Mesothelial cell of epicardium (in vitro differentiated cells): ENCODE results near the gene TAX1BP1. TPM values are rescaled to one million over a fixed set of nuclear protein-coding genes. Genes with fewer than 3 reads are reported as not detected.

Experiments used
- DNase-seq, 2 experiments: peaks; one replicate each; pipeline ENCODE4 v3.0.0; 2021; ENCODE audit warnings: low spot score in 2 of 2; ENCODE audit not compliant: unreplicated experiment in 2 of 2
- H3K27ac Mint-ChIP-seq: 2 replicates; pipeline ENCODE4 v1.8.0; 2021; ENCODE audit warnings: mixed read lengths
- H3K27me3 Mint-ChIP-seq: 2 replicates; pipeline ENCODE4 v1.8.0; 2021; ENCODE audit warnings: low read depth, mixed read lengths
- H3K36me3 Mint-ChIP-seq: 2 replicates; pipeline ENCODE4 v1.8.0; 2021; ENCODE audit warnings: mixed read lengths
- H3K4me1 Mint-ChIP-seq: 2 replicates; pipeline ENCODE4 v1.8.0; 2021; ENCODE audit warnings: mixed read lengths
- H3K4me3 Mint-ChIP-seq: 2 replicates; pipeline ENCODE4 v1.8.0; 2021; ENCODE audit warnings: mild to moderate bottlenecking, moderate library complexity, mixed read lengths
- H3K9me3 Mint-ChIP-seq: 2 replicates; pipeline ENCODE4 v1.8.0; 2021; ENCODE audit warnings: mixed read lengths
- total RNA-seq: library from RNA; stranded (reverse); gene quantifications from 3 replicates; pipeline ENCODE4 v1.2.1, GENCODE V29; 2021
- TF ChIP-seq, protein P1 (sequence below): fragments of 200-600 bp; sonication (generic); IDR thresholded peaks from one replicate; pipeline ENCODE4 v1.5.0; 2021; ENCODE audit warnings: antibody characterized with exemption; ENCODE audit not compliant: unreplicated experiment

The TAX1BP1 gene
- total RNA-seq, 1 donor from 2014 or later: 89.8 TPM

DNA sequence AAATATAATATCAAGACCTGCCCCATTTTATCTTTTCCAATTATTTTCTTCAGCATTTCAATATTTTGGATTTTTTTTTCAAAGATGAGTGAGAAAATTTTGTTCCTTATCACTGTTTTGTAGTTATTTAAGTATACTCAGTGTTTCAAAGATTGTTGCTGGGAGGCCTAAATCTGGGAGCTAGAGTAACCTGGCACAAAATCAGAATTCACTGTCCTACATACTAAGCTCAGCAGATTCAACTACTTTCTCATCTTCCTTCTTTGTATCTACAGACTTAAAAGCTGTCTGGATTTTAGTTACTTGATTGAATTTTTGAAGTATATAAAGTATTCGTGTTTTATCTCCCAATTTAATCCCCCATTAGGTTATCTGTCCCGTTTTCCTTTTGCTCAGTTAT, 85.9 kb downstream of the TAX1BP1 start:
- H3K36me3 Mint-ChIP-seq: peaks cover 12% of the 10 kb centered on the region
- H3K9me3 Mint-ChIP-seq: no peaks in the 10 kb centered on the region
- TF ChIP-seq, protein P1, sequence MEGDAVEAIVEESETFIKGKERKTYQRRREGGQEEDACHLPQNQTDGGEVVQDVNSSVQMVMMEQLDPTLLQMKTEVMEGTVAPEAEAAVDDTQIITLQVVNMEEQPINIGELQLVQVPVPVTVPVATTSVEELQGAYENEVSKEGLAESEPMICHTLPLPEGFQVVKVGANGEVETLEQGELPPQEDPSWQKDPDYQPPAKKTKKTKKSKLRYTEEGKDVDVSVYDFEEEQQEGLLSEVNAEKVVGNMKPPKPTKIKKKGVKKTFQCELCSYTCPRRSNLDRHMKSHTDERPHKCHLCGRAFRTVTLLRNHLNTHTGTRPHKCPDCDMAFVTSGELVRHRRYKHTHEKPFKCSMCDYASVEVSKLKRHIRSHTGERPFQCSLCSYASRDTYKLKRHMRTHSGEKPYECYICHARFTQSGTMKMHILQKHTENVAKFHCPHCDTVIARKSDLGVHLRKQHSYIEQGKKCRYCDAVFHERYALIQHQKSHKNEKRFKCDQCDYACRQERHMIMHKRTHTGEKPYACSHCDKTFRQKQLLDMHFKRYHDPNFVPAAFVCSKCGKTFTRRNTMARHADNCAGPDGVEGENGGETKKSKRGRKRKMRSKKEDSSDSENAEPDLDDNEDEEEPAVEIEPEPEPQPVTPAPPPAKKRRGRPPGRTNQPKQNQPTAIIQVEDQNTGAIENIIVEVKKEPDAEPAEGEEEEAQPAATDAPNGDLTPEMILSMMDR: no peak

DNA sequence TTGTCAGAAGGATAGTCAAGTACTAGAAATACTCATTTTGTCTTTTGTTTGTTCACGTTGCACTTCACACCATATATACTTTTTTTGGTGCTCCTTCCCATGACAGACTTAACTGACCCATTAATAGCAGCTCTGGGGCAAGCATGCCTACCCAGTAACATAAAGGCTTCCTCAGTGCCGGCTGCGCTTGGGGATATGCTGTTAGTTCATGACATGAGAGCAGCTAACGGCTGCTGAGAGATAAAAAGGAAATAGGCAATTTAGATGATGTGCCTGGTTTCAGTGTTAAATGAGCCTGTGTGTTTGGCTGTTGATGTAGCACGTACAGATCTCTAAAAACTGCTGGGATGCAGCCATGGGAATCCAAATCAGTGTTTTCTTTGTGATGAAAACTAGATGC, 86.4 kb downstream of the TAX1BP1 start:
- TF ChIP-seq, protein P1: no peak
- no peak overlapping the region for H3K27ac Mint-ChIP-seq
- H3K9me3 Mint-ChIP-seq: no peaks in the 10 kb centered on the region
- H3K4me1 Mint-ChIP-seq: peaks cover 7% of the 10 kb centered on the region
- H3K36me3 Mint-ChIP-seq: peaks cover 12% of the 10 kb centered on the region
- no peak for DNase-seq
- H3K27me3 Mint-ChIP-seq: no peaks in the 10 kb centered on the region
- H3K4me3 Mint-ChIP-seq: no peak overlapping the region

More for the DNA sequence above, 85.9 kb downstream of the TAX1BP1 start:
- no peak overlapping the region for H3K4me3 Mint-ChIP-seq
- H3K4me1 Mint-ChIP-seq: peaks cover 7% of the 10 kb centered on the region
- H3K27ac Mint-ChIP-seq: no peak overlapping the region
- H3K27me3 Mint-ChIP-seq: no peaks in the 10 kb centered on the region
- no peak for DNase-seq

DNA sequence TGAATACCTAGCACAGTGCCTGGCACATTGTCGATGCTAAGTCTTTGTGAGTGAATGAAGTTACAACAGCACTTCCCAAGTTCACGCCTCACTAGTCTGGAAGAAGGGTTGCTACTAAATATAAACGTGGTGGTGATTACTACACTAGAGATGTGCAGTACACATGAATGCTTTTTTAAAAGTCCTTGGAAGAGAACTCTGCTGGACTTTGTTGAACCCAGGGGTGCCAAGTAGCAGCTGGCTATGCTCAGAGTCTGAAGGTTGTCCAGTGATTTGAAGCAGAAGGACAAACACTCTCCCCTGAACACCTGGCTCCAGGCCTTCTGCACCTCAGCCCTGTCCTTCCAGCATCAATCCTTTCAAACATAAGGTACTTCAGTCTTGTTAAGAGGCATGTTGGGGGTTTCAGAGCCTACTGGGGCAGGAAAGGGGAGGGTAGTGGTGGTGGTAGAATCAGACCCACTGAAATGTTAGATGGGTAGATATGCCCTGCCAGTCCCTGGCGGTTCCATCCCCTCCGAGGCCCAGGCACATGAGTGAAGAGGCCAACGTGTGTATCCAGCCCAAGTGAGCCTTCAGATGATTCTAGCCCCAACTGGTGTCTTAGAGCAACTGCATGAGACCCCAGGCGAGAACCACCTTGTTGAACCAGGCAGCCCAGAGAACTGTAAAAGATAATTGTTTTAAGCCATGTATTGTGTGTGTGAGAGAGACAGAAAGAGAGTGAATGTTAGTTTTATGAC, 94.4 kb downstream of the TAX1BP1 start:
- H3K4me3 Mint-ChIP-seq: no peak overlapping the region
- H3K9me3 Mint-ChIP-seq: no peaks in the 10 kb centered on the region
- H3K36me3 Mint-ChIP-seq: peaks cover 5% of the 10 kb centered on the region
- no peak for DNase-seq
- TF ChIP-seq, protein P1: no peak
- no peaks in the 10 kb centered on the region for H3K4me1 Mint-ChIP-seq
- H3K27me3 Mint-ChIP-seq: peaks cover 12% of the 10 kb centered on the region
- no peak overlapping the region for H3K27ac Mint-ChIP-seq

DNA sequence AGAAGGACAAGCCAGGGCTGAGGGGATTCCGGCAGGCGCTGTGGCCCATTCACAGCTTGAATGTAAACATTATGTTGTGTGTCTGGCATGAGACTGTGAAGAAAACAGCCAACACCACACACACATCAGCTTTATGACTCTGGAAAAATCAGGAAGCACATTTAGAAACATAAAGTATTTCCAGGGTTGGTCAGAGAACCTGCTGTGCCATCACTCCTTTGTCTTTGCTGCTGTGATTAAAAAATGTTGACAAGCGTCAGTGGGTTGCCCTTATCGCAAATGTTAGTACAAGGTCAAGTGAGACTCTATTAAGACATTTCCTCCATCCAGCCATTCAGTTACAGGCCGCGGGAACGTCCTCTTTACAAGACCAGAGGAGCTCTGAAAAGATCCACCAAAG, 95.4 kb downstream of the TAX1BP1 start:
- Mint-ChIP-seq H3K27me3 (peaks cover 20% of the 10 kb centered on the region), H3K4me1 (no peaks in the 10 kb centered on the region), H3K4me3 (no peak overlapping the region), H3K36me3 (peaks cover 5% of the 10 kb centered on the region), H3K27ac (no peak overlapping the region), H3K9me3 (no peaks in the 10 kb centered on the region)
- TF ChIP-seq, protein P1: no peak
- DNase-seq: no peak

DNA sequence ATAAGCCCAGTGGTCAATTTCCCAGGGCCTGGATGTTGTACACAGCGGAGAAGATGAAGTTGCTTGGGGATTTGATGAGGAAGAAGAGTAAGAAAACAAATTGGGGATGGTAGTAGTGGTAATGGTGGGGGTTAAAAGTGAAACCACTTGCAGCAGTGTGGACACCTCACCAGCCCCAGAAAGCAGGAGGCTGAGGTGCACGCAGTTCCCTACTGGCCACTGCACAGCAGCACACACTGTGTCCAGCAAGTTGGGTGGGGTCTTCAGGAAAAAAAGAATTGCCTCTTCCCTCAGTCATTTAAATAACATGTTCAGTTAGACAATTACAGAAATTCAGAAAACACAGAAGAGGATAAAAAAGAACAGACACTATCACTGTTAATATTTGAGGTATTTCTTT, 96.6 kb downstream of the TAX1BP1 start:
- Mint-ChIP-seq H3K27ac (no peak overlapping the region), H3K36me3 (peaks cover 5% of the 10 kb centered on the region), H3K9me3 (no peaks in the 10 kb centered on the region), H3K4me1 (no peaks in the 10 kb centered on the region), H3K4me3 (no peak overlapping the region), H3K27me3 (peaks cover 24% of the 10 kb centered on the region)
- TF ChIP-seq, protein P1: no peak
- no peak for DNase-seq
